ENCODE measurements around the gene TEPSIN.

TEPSIN gene

DNA sequence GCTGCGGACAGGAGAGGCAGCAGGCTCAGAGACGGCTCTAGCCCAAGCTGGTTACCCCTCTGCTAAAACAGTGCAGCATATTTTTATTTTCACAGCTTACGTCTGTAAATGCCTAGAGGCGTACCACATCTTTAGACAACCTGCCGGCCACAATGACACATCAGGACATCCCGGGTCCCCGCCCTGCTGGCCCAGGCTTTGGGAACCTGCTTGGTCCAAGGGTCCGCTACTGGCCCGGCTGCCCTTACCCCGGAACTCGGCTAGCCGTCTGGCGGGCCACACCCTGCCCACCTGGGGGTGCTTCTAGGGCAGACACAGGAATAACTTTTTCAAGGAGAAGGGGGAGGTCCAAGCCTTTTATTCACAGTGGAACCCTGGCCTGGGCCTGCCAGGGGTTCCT is 20.4 kb downstream of the TEPSIN start:
- no peak for DNase-seq

DNA sequence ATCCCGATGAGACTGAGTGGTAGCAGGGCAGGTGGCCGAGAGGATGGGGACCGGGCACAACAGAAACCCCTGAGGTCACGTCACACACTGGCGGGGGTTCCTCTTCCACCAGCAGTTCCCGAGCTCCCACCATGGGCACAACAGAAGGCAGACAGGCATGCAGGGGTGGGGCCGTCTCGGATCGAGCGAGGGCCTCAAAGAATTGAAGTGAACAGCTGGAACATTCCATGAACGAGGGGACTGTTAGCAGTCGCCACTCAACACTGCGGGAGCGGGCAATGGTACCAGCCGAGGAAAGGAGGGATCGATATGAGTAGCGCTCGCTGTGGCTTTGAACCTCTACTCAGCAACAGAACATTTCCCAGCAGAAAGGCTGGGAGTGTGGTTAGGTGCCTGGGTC is 21.4 kb downstream of the TEPSIN start:
- DNase-seq: no peak

GRCh38 chr17:81213978-81214377 is 24.9 kb downstream of the TEPSIN start:
- no peak for DNase-seq

- DNase-seq: no peak
Observed at GRCh38 chr17:81212365-81212764, 26.5 kb downstream of the TEPSIN start.

DNA sequence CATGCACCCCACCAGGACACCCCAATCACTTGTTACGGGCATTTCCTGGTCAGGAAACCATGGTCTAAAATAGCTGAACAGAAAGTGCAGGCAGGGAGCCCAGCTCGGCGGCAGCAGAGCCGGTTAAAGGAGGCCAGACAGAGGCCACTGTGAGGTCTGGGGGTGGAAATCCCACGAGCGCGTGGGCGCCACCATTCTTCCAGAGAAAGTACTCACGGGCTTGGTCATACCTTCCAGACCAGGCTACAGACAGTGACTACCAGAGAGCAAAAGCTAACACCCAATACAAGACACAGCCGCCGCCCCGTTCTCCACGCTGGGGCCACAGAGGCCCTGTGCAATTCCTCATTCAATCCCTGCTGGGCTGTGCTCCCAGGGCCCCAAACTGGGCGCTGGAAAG is 28.0 kb downstream of the TEPSIN start:
- DNase-seq: no peak

DNA sequence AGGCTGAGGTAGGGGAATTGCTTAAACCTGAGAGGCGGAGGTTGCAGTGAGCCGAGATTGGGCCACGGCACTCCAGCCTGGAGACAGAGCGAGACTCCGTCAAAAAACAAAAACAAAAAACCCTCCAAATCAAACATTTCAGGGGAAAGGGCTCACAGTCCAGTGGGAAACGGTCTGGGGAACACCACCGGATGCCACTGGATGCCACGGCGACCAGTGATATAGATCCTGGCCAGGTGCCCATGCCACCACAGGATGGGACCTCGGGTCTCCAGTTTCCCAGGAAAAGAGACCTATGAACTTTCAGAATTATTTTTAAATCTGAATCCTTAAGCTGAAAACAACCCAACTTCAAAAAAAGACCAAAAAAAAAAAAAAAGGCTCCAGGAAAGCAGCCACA is 28.4 kb downstream of the TEPSIN start:
- no peak for DNase-seq

GRCh38 chr17:81209141-81209540 is 29.7 kb downstream of the TEPSIN start:
- DNase-seq: no peak

GRCh38 chr17:81208651-81209050 is 30.2 kb downstream of the TEPSIN start:
- no peak for DNase-seq

GRCh38 chr17:81207610-81208581 is 31.0 kb downstream of the TEPSIN start:
- DNase-seq: no peak

- no peak for DNase-seq
Observed at GRCh38 chr17:81206657-81207056, 32.2 kb downstream of the TEPSIN start.

DNA sequence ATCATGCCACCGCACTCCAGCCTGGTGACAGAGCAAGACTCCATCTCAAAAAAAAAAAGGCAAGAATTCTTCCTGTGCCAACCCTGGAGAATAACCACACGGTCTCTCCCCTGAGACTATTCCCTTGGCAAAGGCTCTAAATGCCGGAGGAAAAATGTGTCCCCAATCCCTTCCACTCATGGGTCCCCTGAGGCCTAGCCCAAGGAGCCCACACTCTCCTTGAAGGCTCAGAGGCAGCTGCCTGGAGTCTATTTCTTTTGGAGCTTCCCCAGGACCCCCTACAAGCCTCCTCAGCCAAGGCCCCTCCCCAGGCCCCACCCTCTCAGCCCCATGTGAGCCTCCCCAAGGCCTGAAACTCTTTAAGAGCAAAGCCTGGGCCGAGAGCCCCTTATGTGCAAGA is 32.7 kb downstream of the TEPSIN start:
- no peak for DNase-seq

DNA sequence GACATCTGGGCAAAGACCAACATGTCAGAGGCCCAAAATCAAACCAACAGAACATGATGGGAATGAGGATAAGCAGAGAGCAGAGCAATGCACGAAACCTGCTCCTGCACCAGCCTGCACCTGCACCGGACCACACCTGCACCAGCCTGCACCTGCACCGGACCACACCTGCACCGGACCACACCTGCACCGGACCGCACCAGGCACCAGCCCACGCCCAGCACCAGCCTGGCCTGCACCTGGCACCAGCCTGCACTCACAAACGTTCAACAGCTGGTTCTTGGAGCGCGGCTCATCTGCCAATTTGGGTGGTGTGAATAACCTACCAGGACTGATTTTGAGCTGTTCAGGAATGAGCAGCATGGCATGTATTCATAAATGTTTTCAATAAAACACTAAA is 34.3 kb downstream of the TEPSIN start:
- DNase-seq: no peak

DNA sequence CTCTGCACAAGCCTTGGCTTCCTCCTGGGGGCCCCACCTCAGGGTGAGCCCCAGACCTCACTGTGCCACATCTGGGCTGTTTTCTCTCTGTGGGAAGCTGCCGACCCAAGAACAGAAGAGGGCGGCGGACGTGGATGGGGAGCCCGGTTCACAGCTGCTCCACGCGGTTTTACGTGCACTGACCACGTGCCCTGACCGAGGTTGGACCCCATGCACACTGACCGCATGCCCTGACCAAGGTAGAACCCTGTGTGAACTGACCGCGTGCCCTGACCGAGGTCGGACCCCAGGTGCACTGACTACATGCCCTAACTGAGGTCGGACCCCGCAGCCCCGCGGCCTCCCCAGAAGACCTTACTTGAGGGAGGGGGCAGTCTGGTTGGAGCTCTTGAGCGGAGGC is 35.7 kb downstream of the TEPSIN start:
- DNase-seq: no peak

GRCh38 chr17:81202318-81202717 is 36.5 kb downstream of the TEPSIN start:
- no peak for DNase-seq

DNA sequence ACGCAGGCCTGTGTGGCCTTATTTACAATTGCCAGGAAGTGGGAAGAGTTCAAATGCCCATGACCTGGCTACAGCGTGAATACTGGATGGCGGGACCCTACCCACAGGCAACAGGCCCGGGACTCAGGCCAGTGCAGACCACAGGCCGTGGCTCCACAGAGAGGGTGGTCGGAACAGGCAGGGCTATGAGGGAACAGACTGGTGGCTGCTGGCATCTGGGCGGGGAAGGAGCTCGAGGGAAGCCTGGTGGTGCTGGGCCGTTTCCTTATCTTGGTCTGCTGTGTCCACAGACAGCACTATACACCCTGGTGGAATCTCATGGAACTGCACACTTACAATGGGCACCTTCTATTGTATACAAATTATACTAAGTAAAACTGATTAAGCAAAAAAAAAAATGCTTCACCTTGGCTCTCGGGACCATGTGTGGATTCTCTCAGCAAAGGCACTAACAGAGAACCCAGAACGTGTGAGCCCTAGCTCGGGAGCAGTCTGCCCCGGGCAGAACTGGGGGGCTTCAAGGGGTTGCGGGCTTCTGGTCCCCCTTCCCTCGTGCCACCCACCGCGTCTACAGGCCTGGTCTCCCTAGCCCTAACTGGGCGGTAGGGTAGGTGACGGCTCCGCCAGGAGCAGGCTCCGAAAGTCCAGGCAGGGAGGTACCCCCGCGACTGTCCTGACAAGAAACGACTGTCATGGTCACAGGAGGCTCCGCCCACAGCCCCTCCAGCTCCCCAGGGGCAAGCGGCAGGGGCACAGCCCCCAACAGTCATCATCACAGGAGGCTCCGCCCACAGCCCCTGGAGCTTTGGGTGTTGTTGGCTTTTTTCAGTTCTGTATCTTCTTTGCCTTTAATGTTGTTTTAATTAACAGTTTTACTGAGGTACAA is 37.9 kb downstream of the TEPSIN start:
- DNase-seq: no peak

DNA sequence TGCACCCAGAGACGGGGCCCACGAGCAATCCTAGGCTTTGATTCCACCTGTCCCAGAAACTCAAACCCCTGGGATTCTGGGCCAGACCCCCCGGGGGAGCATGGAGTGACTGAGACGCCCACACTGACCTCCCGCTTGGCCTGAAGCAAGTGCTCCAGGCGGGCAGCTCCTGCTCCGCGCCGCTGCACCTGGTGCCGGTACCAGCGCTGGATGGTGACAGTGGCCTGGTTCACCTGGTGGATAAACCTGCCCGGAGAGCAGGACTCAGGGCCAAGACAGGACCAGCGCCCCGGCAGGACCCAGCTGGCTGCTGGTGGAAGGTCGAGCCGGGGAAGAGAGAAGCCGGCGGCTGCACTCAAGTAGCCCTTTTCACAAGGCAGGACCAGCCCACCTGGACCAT is 38.7 kb downstream of the TEPSIN start:
- no peak for DNase-seq

DNA sequence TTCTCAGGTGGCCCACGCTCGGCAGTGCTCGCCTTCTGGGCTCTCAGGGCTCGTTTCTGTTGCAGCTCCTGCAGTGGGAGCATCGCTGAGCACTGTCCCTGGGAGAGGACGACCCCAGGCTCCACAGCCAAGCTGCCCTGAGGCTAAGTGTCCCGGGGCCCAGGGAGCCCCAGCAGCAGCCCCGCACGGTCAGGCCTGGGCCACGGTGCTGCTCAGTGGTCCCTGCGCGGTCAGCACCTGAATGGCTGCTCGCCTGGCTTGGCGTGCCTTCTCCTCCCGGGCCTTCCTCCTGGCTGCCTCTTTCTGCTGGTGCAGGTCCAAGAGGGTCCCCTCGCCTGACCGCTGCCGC is 39.4 kb downstream of the TEPSIN start:
- no peak for DNase-seq

DNA sequence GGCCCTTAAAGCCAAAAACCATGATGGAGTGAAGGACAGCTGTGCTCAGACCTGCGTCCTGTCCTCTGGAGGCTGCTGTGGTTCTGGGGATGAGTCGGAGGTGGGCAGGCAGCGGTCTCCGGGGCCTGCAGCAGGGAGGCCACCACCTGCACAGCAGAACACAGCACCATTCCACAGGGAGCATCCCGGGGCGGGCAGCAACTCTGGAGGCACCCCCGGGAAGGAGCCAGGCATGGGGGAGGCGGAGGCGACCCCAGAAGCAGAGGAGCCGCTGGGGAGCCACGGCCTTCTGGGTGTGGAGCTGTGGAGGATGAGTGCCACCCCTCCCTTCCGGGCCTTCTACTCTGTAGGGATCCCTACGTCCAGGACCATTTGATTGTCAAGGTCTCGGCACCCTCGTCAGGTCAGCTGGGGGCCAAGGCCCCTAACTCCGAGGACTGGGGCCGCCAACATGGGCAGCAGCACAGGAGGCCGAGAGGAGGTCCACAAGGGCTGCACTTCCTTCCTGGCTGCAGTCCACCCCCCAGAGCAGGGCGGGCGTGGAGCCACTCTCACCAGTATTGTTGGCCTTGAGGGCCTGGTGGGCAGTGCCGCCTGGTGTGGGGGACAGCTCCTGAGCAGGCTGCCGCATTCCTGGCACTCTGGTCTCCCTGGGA is 39.9 kb downstream of the TEPSIN start:
- no peak for DNase-seq

- no peak for DNase-seq
Observed at GRCh38 chr17:81197831-81198490, 40.9 kb downstream of the TEPSIN start.

- no peak for DNase-seq
Observed at GRCh38 chr17:81197409-81197795, 41.5 kb downstream of the TEPSIN start.

GRCh38 chr17:81196505-81197408 is 42.1 kb downstream of the TEPSIN start:
- no peak for DNase-seq

Measured in SIG-M5 (cell line).